WTC11 (cell line): ENCODE measurements around the gene SMDT1.

Source experiments
- CREB1 ChIP-seq: sonication (generic); formaldehyde crosslinking; IDR thresholded peaks from 2 replicates; pipeline ENCODE4 v1.8.0; 2023; ENCODE audit warnings: mild to moderate bottlenecking, missing genetic modification reagents
- ESRRA ChIP-seq: sonication (generic); formaldehyde crosslinking; IDR thresholded peaks from 2 replicates; pipeline ENCODE4 v1.8.1; 2022; ENCODE audit warnings: mild to moderate bottlenecking, missing genetic modification reagents, borderline replicate concordance
- FOXJ3 ChIP-seq: sonication (generic); formaldehyde crosslinking; IDR thresholded peaks from 2 replicates; pipeline ENCODE4 v1.9.0; 2021; ENCODE audit warnings: missing genetic modification reagents, mild to moderate bottlenecking, borderline replicate concordance
- IRF2 ChIP-seq: sonication (generic); formaldehyde crosslinking; IDR thresholded peaks from 2 replicates; pipeline ENCODE4 v1.8.0; 2022; ENCODE audit warnings: low read depth, missing genetic modification reagents, borderline replicate concordance
- SP1 ChIP-seq: sonication (generic); formaldehyde crosslinking; conservative IDR thresholded peaks from 2 replicates; pipeline ENCODE4 v1.8.1; 2022; ENCODE audit warnings: missing genetic modification reagents
- ZNF138 ChIP-seq: sonication (generic); formaldehyde crosslinking; conservative IDR thresholded peaks from 2 replicates; pipeline ENCODE4 v1.8.1; 2022; ENCODE audit warnings: mild to moderate bottlenecking, moderate library complexity, missing genetic modification reagents
- ZNF317 ChIP-seq: sonication (generic); formaldehyde crosslinking; IDR thresholded peaks from 2 replicates; pipeline ENCODE4 v1.8.1; 2023; ENCODE audit warnings: low read depth, mild to moderate bottlenecking, moderate library complexity, missing genetic modification reagents, borderline replicate concordance
- TF ChIP-seq, protein P1 (sequence below): fragments of 200-600 bp; IDR thresholded peaks from 2 replicates; pipeline ENCODE4 v1.8.0; 2022; ENCODE audit warnings: antibody characterized with exemption
- TF ChIP-seq, protein P2 (sequence below): sonication (generic); formaldehyde crosslinking; IDR thresholded peaks from 2 replicates; pipeline ENCODE4 v1.8.0; 2023; ENCODE audit warnings: missing genetic modification reagents, mild to moderate bottlenecking, borderline replicate concordance
- TF ChIP-seq, protein P3 (sequence below): sonication (generic); formaldehyde crosslinking; IDR thresholded peaks from 2 replicates; pipeline ENCODE4 v1.8.1; 2023; ENCODE audit warnings: mild to moderate bottlenecking, moderate library complexity, missing genetic modification reagents
- TF ChIP-seq, protein P4 (sequence below): sonication (generic); formaldehyde crosslinking; IDR thresholded peaks from 2 replicates; pipeline ENCODE4 v1.8.0; 2022; ENCODE audit warnings: mild to moderate bottlenecking, missing genetic modification reagents
- TF ChIP-seq, protein P5 (sequence below): sonication (generic); formaldehyde crosslinking; IDR thresholded peaks from 2 replicates; pipeline ENCODE4 v1.8.0; 2023; ENCODE audit warnings: missing genetic modification reagents

DNA sequence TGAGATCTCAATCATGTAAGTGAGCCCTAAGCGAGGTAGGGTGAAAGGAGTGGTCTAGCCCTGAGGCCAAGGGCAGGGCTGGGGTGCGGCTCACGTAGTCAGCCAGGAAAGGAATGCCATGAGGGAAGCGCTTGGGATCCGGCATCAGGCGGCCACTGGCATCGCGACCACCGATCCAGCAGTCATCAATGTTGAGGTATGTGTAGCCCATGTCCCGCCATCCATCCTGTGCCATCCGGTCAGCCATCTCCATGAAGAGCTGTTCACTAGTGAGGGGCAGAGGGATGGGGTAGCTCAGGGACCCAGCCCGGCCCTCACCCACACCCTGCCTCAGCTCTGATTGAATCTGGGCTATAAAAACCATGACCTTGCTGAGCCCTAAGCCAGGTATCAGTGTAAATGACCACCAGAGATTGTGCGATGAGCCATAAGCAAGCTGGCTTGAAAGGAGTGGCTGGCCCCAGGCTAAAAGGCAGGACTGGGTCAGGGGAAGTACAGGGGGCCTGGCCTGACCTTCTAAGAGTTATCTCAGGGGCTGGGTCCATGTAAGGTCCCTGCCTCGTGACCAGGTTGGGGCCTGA lies 11.7 kb upstream of the SMDT1 start:
- TF ChIP-seq, protein P1, sequence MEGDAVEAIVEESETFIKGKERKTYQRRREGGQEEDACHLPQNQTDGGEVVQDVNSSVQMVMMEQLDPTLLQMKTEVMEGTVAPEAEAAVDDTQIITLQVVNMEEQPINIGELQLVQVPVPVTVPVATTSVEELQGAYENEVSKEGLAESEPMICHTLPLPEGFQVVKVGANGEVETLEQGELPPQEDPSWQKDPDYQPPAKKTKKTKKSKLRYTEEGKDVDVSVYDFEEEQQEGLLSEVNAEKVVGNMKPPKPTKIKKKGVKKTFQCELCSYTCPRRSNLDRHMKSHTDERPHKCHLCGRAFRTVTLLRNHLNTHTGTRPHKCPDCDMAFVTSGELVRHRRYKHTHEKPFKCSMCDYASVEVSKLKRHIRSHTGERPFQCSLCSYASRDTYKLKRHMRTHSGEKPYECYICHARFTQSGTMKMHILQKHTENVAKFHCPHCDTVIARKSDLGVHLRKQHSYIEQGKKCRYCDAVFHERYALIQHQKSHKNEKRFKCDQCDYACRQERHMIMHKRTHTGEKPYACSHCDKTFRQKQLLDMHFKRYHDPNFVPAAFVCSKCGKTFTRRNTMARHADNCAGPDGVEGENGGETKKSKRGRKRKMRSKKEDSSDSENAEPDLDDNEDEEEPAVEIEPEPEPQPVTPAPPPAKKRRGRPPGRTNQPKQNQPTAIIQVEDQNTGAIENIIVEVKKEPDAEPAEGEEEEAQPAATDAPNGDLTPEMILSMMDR: no peak
- TF ChIP-seq IRF2 (CRISPR knock-in tag): no peak
- TF ChIP-seq, protein P2, sequence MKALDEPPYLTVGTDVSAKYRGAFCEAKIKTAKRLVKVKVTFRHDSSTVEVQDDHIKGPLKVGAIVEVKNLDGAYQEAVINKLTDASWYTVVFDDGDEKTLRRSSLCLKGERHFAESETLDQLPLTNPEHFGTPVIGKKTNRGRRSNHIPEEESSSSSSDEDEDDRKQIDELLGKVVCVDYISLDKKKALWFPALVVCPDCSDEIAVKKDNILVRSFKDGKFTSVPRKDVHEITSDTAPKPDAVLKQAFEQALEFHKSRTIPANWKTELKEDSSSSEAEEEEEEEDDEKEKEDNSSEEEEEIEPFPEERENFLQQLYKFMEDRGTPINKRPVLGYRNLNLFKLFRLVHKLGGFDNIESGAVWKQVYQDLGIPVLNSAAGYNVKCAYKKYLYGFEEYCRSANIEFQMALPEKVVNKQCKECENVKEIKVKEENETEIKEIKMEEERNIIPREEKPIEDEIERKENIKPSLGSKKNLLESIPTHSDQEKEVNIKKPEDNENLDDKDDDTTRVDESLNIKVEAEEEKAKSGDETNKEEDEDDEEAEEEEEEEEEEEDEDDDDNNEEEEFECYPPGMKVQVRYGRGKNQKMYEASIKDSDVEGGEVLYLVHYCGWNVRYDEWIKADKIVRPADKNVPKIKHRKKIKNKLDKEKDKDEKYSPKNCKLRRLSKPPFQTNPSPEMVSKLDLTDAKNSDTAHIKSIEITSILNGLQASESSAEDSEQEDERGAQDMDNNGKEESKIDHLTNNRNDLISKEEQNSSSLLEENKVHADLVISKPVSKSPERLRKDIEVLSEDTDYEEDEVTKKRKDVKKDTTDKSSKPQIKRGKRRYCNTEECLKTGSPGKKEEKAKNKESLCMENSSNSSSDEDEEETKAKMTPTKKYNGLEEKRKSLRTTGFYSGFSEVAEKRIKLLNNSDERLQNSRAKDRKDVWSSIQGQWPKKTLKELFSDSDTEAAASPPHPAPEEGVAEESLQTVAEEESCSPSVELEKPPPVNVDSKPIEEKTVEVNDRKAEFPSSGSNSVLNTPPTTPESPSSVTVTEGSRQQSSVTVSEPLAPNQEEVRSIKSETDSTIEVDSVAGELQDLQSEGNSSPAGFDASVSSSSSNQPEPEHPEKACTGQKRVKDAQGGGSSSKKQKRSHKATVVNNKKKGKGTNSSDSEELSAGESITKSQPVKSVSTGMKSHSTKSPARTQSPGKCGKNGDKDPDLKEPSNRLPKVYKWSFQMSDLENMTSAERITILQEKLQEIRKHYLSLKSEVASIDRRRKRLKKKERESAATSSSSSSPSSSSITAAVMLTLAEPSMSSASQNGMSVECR (CRISPR knock-in tag): no peak
- no peak for TF ChIP-seq ESRRA
- no peak for TF ChIP-seq ZNF138 (CRISPR knock-in tag)
- TF ChIP-seq, protein P3, sequence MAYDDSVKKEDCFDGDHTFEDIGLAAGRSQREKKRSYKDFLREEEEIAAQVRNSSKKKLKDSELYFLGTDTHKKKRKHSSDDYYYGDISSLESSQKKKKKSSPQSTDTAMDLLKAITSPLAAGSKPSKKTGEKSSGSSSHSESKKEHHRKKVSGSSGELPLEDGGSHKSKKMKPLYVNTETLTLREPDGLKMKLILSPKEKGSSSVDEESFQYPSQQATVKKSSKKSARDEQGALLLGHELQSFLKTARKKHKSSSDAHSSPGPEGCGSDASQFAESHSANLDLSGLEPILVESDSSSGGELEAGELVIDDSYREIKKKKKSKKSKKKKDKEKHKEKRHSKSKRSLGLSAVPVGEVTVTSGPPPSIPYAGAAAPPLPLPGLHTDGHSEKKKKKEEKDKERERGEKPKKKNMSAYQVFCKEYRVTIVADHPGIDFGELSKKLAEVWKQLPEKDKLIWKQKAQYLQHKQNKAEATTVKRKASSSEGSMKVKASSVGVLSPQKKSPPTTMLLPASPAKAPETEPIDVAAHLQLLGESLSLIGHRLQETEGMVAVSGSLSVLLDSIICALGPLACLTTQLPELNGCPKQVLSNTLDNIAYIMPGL: no peak
- TF ChIP-seq, protein P4, sequence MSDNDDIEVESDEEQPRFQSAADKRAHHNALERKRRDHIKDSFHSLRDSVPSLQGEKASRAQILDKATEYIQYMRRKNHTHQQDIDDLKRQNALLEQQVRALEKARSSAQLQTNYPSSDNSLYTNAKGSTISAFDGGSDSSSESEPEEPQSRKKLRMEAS (CRISPR knock-in tag): no peak
- TF ChIP-seq, protein P5, sequence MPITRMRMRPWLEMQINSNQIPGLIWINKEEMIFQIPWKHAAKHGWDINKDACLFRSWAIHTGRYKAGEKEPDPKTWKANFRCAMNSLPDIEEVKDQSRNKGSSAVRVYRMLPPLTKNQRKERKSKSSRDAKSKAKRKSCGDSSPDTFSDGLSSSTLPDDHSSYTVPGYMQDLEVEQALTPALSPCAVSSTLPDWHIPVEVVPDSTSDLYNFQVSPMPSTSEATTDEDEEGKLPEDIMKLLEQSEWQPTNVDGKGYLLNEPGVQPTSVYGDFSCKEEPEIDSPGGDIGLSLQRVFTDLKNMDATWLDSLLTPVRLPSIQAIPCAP: no peak
- TF ChIP-seq SP1: no peak
- no peak for TF ChIP-seq FOXJ3
- no peak for TF ChIP-seq CREB1 (CRISPR knock-in tag)
- no peak for TF ChIP-seq ZNF317
